A673 (cell line): ENCODE measurements around the gene RUNDC3A. TPM values are rescaled to one million over a fixed set of nuclear protein-coding genes. Genes with fewer than 3 reads are reported as not detected.
A peak's percentile ranks its signal among the peaks of the same experiment; 100 is the strongest.

Source experiments
- BruUV-seq: library from RNA; stranded (reverse); fragments of 400-500 nt; replicated peaks from 2 replicates; lab custom pipeline; 2021; lab: Mats Ljungman, UMichigan
- CTCF ChIA-PET: fragments of 300-600 bp; sonication (Branson Sonifier 250); formaldehyde crosslinking; loops from one replicate; lab custom pipeline; 2022; ENCODE audit warnings: antibody characterized with exemption; lab: Charles Lee
- POLR2A ChIA-PET: fragments of 300-600 bp; sonication (Branson Sonifier 250); formaldehyde crosslinking; loops from one replicate; lab custom pipeline; 2022; ENCODE audit warnings: antibody characterized with exemption; ENCODE audit not compliant: low non-redundant PET; lab: Charles Lee
- DNase-seq: peaks from one replicate; pipeline ENCODE4 v3.0.0-alpha.2; 2015; ENCODE audit warnings: low spot score
- H3K27ac ChIP-seq: fragments of 200-600 bp; sonication (generic); 2 replicates; pipeline ENCODE4 v1.5.1; 2016; ENCODE audit warnings: mixed run types, low read depth, mild to moderate bottlenecking, mixed read lengths, antibody characterized with exemption, low read length; ENCODE audit not compliant: poor library complexity, severe bottlenecking
- H3K27me3 ChIP-seq: fragments of 200-600 bp; sonication (generic); replicated peaks from 2 replicates; pipeline ENCODE4 v1.6.1; 2017; ENCODE audit warnings: mixed run types, low read depth, mild to moderate bottlenecking, mixed read lengths, antibody characterized with exemption, low read length; ENCODE audit not compliant: insufficient read depth, poor library complexity
- H3K36me3 ChIP-seq: fragments of 200-600 bp; sonication (generic); 2 replicates; pipeline ENCODE4 v1.6.1; 2016; ENCODE audit warnings: mixed run types, mild to moderate bottlenecking, mixed read lengths, antibody characterized with exemption, low read length; ENCODE audit not compliant: insufficient read depth, poor library complexity, severe bottlenecking
- H3K4me1 ChIP-seq: fragments of 200-600 bp; sonication (generic); 2 replicates; pipeline ENCODE4 v1.6.1; 2017; ENCODE audit warnings: mixed run types, mild to moderate bottlenecking, mixed read lengths, antibody characterized with exemption, low read length; ENCODE audit not compliant: insufficient read depth, poor library complexity, severe bottlenecking
- H3K4me3 ChIP-seq: fragments of 200-600 bp; sonication (generic); 2 replicates; pipeline ENCODE4 v1.5.1; 2016; ENCODE audit warnings: low read depth, mixed run types, mild to moderate bottlenecking, mixed read lengths, low read length; ENCODE audit not compliant: poor library complexity, severe bottlenecking
- H3K9me3 ChIP-seq: fragments of 200-600 bp; sonication (generic); 2 replicates; pipeline ENCODE4 v1.6.1; 2016; ENCODE audit warnings: mixed run types, low read depth, mild to moderate bottlenecking, mixed read lengths, antibody characterized with exemption, low read length; ENCODE audit not compliant: poor library complexity, severe bottlenecking
- CTCF ChIP-seq: fragments of 300-800, 200-600 bp; sonication (generic); conservative IDR thresholded peaks from 2 replicates; pipeline ENCODE4 v1.5.1; 2017; ENCODE audit warnings: low read depth, mild to moderate bottlenecking, antibody characterized with exemption, low read length, moderate library complexity, mixed read lengths
- EZH2 ChIP-seq: fragments of 200-600 bp; sonication (generic); IDR thresholded peaks from 2 replicates; pipeline ENCODE4 v1.6.1; 2017; ENCODE audit warnings: borderline replicate concordance, low read depth, mild to moderate bottlenecking, mixed read lengths, antibody characterized with exemption, low read length; ENCODE audit not compliant: poor library complexity, severe bottlenecking
- intact Hi-C: fragments of 100-400 bp; cut with micrococcal nuclease; formaldehyde crosslinking; loops from one replicate; pipeline ENCODE4 v1.10.0; 2022; ENCODE audit not compliant: unreplicated experiment
- total RNA-seq: library from RNA; stranded (reverse); gene quantifications from 2 replicates; pipeline ENCODE4 v1.2.3, GENCODE V29; 2021

Gene RUNDC3A
- total RNA-seq, 1 experiment from 2014 or later: 0.56 TPM

DNA sequence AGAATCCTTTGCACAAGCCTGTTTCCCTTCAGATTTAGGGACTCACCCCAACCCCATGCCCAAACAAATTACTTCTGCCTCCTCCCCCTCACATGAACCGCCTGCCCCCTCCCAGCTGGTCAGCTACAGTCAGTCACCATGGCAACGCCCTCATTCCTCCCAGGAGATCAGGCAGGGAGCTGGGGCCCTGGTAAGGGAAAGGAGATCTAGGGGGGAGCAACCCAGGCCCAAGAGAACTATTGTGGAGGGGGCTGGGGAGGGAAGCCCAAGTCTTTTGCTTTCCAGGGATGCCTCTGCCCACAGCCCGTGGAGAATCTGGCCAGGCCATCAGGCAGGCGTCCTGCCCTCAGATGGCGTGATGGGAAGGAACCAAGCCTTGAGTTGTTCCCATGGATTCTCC is 52.4 kb downstream of the RUNDC3A start:
- Histone ChIP-seq H3K27me3 (no peaks in the 10 kb centered on the region), H3K36me3 (no peaks in the 10 kb centered on the region), H3K4me3 (no peak overlapping the region), H3K9me3 (no peaks in the 10 kb centered on the region), H3K27ac (no peak overlapping the region), H3K4me1 (peaks cover 21% of the 10 kb centered on the region)
- TF ChIP-seq CTCF (no peak), EZH2 (no peak)
- ChIA-PET CTCF (no interaction called here), POLR2A (no interaction called here)
- no TSS peak for BruUV-seq
- no peak for DNase-seq
- intact Hi-C loops: no loop called here

DNA sequence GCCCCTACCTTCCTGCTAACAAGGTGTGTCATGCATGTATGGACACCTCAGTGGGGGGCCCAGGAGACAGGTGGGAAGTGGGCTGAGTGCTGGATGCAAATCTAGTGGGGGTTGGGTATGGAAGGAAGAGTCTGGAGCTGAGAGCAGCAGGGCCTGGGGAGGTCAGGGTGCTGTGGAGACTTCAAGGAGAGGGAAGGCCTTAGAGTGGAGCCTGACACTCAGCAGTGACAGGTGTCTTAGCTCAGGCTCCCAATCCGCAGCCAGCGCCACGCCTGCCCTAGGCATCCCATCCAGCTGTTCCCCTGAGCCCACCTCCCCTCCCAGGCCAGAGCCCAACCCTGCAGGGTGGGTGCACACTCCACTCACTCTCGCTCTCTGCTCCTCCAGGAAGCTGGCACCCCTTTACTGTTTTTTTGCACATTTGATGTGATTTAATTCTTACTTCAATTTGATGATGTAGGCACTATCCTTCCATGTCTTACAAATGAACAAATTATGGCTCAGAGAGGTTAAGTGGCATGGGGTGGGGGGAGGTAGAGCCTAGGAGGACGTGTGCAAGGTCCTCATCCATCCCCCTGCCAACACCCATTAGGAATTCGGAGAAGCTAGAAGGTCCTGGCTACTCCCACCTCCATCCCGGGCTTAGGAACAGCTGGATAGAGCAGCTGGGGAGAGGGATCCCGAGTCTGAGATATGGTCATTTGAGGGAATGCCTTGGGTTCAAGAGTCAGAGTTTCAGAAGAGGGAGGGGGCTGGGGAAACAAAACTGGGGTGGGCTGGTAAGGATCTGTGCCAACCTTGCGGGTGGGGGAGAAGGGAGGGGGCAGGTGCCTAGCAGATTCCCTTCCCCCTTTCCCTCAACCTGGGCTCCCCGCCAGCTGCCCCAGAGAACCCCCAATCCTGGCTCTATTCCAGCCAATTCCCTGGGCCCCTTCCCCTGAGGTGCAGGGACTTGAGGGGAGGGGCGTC is 53.2 kb downstream of the RUNDC3A start:
- H3K27ac ChIP-seq: no peak overlapping the region
- no peaks in the 10 kb centered on the region for H3K27me3 ChIP-seq
- H3K4me1 ChIP-seq: peaks cover 21% of the 10 kb centered on the region
- H3K4me3 ChIP-seq: peak overlapping the region; percentile 68
- TF ChIP-seq CTCF: no peak
- no peak for TF ChIP-seq EZH2
- intact Hi-C loops: no loop called here
- CTCF ChIA-PET: no interaction called here
- POLR2A ChIA-PET: interaction anchor here (0.7 kb wide), 1 partner anchor 32 kb away, joined by 3 read pairs; no protein-coding TSS in a partner anchor
- H3K36me3 ChIP-seq: no peaks in the 10 kb centered on the region
- no TSS peak for BruUV-seq
- no peak for DNase-seq
- no peaks in the 10 kb centered on the region for H3K9me3 ChIP-seq

GRCh38 chr17:44362459-44362948 is 54.1 kb downstream of the RUNDC3A start:
- ChIA-PET POLR2A (interaction anchor here (0.7 kb wide), 1 partner anchor 31 kb away, joined by 3 read pairs; no protein-coding TSS in a partner anchor), CTCF (no interaction called here)
- DNase-seq: no peak
- intact Hi-C loops: no loop called here
- TF ChIP-seq EZH2: no peak
- no peak for TF ChIP-seq CTCF
- Histone ChIP-seq H3K36me3 (no peaks in the 10 kb centered on the region), H3K4me1 (peaks cover 21% of the 10 kb centered on the region), H3K27ac (no peak overlapping the region), H3K4me3 (peak overlapping the region; percentile 68), H3K9me3 (no peaks in the 10 kb centered on the region), H3K27me3 (no peaks in the 10 kb centered on the region)
- no TSS peak for BruUV-seq
